ENCODE data around the gene STARD13. TPM values are rescaled to one million over a fixed set of nuclear protein-coding genes. Genes with fewer than 3 reads are reported as not detected.

Gene STARD13
- polyA plus RNA-seq, 1 experiment: 21.2 TPM

GRCh38 chr13:33280279-33280905, 5.2 kb downstream of the STARD13 start:
- Histone ChIP-seq H3K27me3 (ENCODE audit: control insufficient read depth, insufficient read depth, low read length) (no peaks in the 10 kb centered on the region), H3K36me3 (ENCODE audit: control insufficient read depth, insufficient read depth, low read length) (no peaks in the 10 kb centered on the region), H3K4me3 (ENCODE audit: low read depth, low read length) (no peak overlapping the region)
- ChIA-PET POLR2A (no interaction called here), CTCF (interaction anchor here (1.3 kb wide), 2 partner anchors 10 to 53 kb away, joined by 3 to 4 read pairs; no protein-coding TSS in a partner anchor)
- DNase-seq (ENCODE audit: low read depth): no peak
- no peak for TF ChIP-seq CTCF (IDR thresholded peaks at IDR 0.05; ENCODE audit: insufficient read depth, low read depth, low read length)

GRCh38 chr13:33279414-33280278, 5.9 kb downstream of the STARD13 start:
- CTCF ChIA-PET: interaction anchor here (1.3 kb wide), 1 partner anchor 11 kb away, joined by 3 read pairs; no protein-coding TSS in a partner anchor
- no peak overlapping the region for H3K4me3 ChIP-seq (ENCODE audit: low read depth, low read length)

GRCh38 chr13:33278913-33279312, 6.6 kb downstream of the STARD13 start:
- Histone ChIP-seq H3K4me3 (ENCODE audit: low read depth, low read length) (no peak overlapping the region), H3K36me3 (ENCODE audit: control insufficient read depth, insufficient read depth, low read length) (no peaks in the 10 kb centered on the region; the same call in 1 of the 2 replicates), H3K27me3 (ENCODE audit: control insufficient read depth, insufficient read depth, low read length) (no peaks in the 10 kb centered on the region)
- CTCF ChIA-PET: interaction anchor here (1.3 kb wide), 1 partner anchor 12 kb away, joined by 3 read pairs; no protein-coding TSS in a partner anchor
- POLR2A ChIA-PET: no interaction called here
- no peak for TF ChIP-seq CTCF (IDR thresholded peaks at IDR 0.05; ENCODE audit: insufficient read depth, low read depth, low read length)
- no peak for DNase-seq (ENCODE audit: low read depth)

More at GRCh38 chr13:33279414-33280278, 5.9 kb downstream of the STARD13 start:
- no peak for DNase-seq (ENCODE audit: low read depth)
- Histone ChIP-seq H3K27me3 (ENCODE audit: control insufficient read depth, insufficient read depth, low read length) (no peaks in the 10 kb centered on the region), H3K36me3 (ENCODE audit: control insufficient read depth, insufficient read depth, low read length) (no peaks in the 10 kb centered on the region)
- TF ChIP-seq CTCF (IDR thresholded peaks at IDR 0.05; ENCODE audit: insufficient read depth, low read depth, low read length): no peak
- POLR2A ChIA-PET: no interaction called here

GRCh38 chr13:33277946-33278345, 7.6 kb downstream of the STARD13 start:
- no peak for DNase-seq (ENCODE audit: low read depth)
- no peaks in the 10 kb centered on the region; the same call in 1 of the 2 replicates for H3K36me3 ChIP-seq (ENCODE audit: control insufficient read depth, insufficient read depth, low read length)
- CTCF ChIA-PET: no interaction called here

More at GRCh38 chr13:33277946-33278345, 7.6 kb downstream of the STARD13 start:
- Histone ChIP-seq H3K4me3 (ENCODE audit: low read depth, low read length) (no peak overlapping the region), H3K27me3 (ENCODE audit: control insufficient read depth, insufficient read depth, low read length) (no peaks in the 10 kb centered on the region)
- POLR2A ChIA-PET: interaction anchor here (0.6 kb wide), 1 partner anchor 1437 kb away, joined by 4 read pairs; no protein-coding TSS in a partner anchor
- no peak for TF ChIP-seq CTCF (IDR thresholded peaks at IDR 0.05; ENCODE audit: insufficient read depth, low read depth, low read length)

Data from BJ (cell line).